Fibroblast of mammary gland (primary cell): ENCODE data around the gene RPTOR.

ENCODE experiments used
- DNase-seq: peaks from one replicate; pipeline ENCODE4 v3.0.0-alpha.2; 2010; ENCODE audit warnings: low read depth
- H3K4me3 ChIP-seq: 2 replicates; pipeline ENCODE4 v1.5.1; 2011; ENCODE audit warnings: low read depth, mild to moderate bottlenecking, low read length, moderate library complexity; ENCODE audit not compliant: control insufficient read depth
- TF ChIP-seq, protein P1 (sequence below): conservative IDR thresholded peaks from 2 replicates; pipeline ENCODE4 v1.5.1; 2011; ENCODE audit warnings: low read depth, low read length, inconsistent platforms; ENCODE audit not compliant: control insufficient read depth, insufficient read depth

RPTOR gene

GRCh38 chr17:80751070-80751945 is 206.7 kb downstream of the RPTOR start:
- H3K4me3 ChIP-seq: no peak overlapping the region
- DNase-seq: peak; percentile 78
- TF ChIP-seq, protein P1, sequence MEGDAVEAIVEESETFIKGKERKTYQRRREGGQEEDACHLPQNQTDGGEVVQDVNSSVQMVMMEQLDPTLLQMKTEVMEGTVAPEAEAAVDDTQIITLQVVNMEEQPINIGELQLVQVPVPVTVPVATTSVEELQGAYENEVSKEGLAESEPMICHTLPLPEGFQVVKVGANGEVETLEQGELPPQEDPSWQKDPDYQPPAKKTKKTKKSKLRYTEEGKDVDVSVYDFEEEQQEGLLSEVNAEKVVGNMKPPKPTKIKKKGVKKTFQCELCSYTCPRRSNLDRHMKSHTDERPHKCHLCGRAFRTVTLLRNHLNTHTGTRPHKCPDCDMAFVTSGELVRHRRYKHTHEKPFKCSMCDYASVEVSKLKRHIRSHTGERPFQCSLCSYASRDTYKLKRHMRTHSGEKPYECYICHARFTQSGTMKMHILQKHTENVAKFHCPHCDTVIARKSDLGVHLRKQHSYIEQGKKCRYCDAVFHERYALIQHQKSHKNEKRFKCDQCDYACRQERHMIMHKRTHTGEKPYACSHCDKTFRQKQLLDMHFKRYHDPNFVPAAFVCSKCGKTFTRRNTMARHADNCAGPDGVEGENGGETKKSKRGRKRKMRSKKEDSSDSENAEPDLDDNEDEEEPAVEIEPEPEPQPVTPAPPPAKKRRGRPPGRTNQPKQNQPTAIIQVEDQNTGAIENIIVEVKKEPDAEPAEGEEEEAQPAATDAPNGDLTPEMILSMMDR: no peak

DNA sequence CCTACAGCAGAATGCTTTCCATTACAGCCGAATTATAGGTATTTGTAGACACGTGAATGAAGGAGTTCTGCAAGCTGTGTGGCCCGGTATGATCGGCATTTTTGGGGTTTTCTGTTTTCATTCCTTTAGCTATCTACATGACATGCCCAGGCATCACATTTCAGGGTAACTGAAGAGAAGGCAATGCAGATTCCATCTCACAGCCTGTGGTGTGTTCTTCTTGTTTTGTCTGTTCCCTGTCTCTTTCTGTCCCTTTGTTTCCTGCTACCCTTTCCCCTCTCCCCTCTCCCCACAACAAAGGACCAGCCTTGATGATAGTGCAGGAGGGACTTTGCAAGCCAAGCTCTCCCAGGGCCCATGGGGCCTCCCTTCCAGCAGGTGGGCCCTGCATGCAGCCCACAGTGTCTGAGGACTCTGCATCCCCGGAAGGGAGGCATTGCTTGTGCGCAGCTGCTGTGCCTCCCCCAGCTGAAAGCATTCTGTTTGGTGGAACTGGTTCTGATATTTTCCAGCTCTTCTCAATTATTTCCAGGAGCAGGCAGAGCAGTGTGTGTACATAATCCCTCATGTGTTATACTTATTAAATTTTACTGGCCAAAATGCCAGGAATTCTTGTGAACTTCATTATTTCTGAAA is 207.4 kb downstream of the RPTOR start:
- H3K4me3 ChIP-seq: no peak overlapping the region
- TF ChIP-seq, protein P1: no peak
- DNase-seq: no peak

- TF ChIP-seq, protein P1: no peak
- H3K4me3 ChIP-seq: no peak overlapping the region
- DNase-seq: no peak
These were observed 209.2 kb downstream of the RPTOR start for GRCh38 chr17:80753685-80754345.

GRCh38 chr17:80754846-80755245 is 210.2 kb downstream of the RPTOR start:
- TF ChIP-seq, protein P1: no peak
- DNase-seq: no peak

DNA sequence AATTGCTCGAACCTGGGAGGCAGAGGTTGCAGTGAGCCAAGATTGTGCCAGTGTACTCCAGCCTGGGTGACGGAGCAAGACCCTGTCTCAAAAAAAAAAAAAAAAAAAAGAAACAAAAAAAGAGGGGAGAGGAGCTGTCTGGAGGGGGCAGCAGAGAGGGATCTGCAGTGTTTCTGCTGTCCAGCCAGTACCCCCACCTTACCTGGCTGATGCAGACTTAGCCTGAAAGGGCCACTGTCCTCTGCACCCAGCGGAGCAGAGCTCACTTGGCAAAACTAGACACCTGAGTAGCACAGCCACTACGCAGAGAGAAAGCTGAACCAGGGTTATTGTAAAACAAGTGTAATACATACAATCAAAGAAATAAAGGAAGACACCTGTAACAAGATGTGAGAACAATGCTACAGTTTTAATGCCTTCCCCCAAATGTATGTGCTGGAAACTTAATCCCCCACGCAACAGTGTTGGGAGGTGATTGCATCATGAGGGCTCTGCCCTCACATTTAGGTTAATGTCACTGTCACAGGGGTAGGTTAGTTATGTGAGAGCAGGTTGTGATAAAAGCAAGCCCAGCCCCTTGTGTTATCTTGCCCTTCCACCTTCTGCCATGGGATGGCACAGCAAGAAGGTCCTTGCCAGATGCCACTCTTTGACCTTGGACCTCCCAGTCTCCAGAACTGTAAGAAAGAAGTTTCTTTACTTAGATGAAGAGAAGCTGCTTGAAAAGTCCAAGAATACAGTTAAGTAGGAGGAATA is 211.2 kb downstream of the RPTOR start:
- DNase-seq: no peak
- TF ChIP-seq, protein P1: peak; percentile 23
- H3K4me3 ChIP-seq: no peak overlapping the region

More at GRCh38 chr17:80754846-80755245, 210.2 kb downstream of the RPTOR start:
- no peak overlapping the region for H3K4me3 ChIP-seq
